NCI-H1048 (cell line): Measurements from ENCODE around the gene RNF25.

ENCODE experiments used
- DNase-seq: peaks from one replicate; lab custom pipeline; 2025; lab: John Stamatoyannopoulos, UW

Gene RNF25

GRCh38 chr2:218622606-218623365 lies 49.0 kb downstream of the RNF25 start:
- DNase-seq, result no peak

GRCh38 chr2:218621007-218621406 lies 50.8 kb downstream of the RNF25 start:
- no peak for DNase-seq

GRCh38 chr2:218618102-218618860 lies 53.5 kb downstream of the RNF25 start:
- DNase-seq, result no peak

GRCh38 chr2:218615868-218616315 lies 55.9 kb downstream of the RNF25 start:
- DNase-seq, result no peak
